ENCODE measurements around the gene HLA-DMA. TPM values are rescaled to one million over a fixed set of nuclear protein-coding genes. Genes with fewer than 3 reads are reported as not detected.

Gene HLA-DMA
- polyA plus RNA-seq, 3 donors, result 434 to 526 (median 515) TPM

DNA sequence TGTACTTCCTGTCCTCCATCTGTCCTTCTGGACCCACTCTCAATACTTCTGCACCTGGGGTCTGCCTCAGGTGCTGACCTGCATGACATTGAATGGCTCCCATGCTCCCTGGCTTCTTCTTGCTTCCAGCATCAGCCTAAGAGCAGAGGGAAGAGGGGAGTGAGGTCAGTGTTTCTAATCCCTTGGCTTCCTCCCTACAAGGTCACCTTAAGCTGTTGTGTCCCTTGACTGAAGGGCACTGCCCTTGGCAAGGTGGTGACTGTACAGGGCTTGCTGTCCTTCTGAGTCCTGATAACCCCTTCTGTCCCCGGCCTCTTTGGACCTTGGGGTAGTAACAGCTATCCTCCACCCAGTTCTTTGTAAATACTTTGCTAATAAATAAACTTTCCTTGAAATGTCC is 21.7 kb downstream of the HLA-DMA start:
- Mint-ChIP-seq H3K27me3 (ENCODE audit: low read depth in 3 of 3) (peaks cover 0 to 1% (median 0%) of the 10 kb centered on the region in 3 donors), H3K4me3 (no peak overlapping the region), H3K9me3 (peaks cover 0 to 1% (median 0%) of the 10 kb centered on the region in 7 donors), H3K4me1 (peaks cover 51% of the 10 kb centered on the region), H3K27ac (no peak overlapping the region), H3K36me3 (peaks cover 28 to 32% of the 10 kb centered on the region in 2 donors)
- Histone ChIP-seq H3K79me2 (ENCODE audit: insufficient read depth, low read length) (peaks cover 17% of the 10 kb centered on the region), H2AFZ (ENCODE audit: insufficient read depth, low read depth, low read length, poor library complexity, severe bottlenecking) (no peak overlapping the region), H3K27ac (ENCODE audit: low read depth in 1 of 2, low read length in 2 of 2) (no peak overlapping the region), H3K9me3 (replicated peaks in 1 of 2; ENCODE audit: control insufficient read depth in 1 of 2, insufficient read depth in 1 of 2, low read length in 2 of 2) (no peaks in the 10 kb centered on the region), H3K4me1 (ENCODE audit: control insufficient read depth in 1 of 2, insufficient read depth in 2 of 2, low read length in 2 of 2) (peaks cover 37 to 43% of the 10 kb centered on the region in 2 donors), H3K4me2 (replicated peaks; ENCODE audit: extremely low read depth, low read length, poor library complexity, severe bottlenecking) (no peak overlapping the region), H3K9ac (ENCODE audit: insufficient read depth, low read length, poor library complexity, severe bottlenecking) (no peak overlapping the region), H3K4me3 (replicated peaks in 1 of 3; ENCODE audit: low read depth in 2 of 3, low read length in 3 of 3) (no peak overlapping the region), H3K36me3 (replicated peaks in 1 of 2; ENCODE audit: control insufficient read depth in 1 of 2, insufficient read depth in 2 of 2, low read length in 2 of 2) (peaks cover 25% of the 10 kb centered on the region in 2 donors), H3K27me3 (ENCODE audit: control insufficient read depth in 2 of 2, insufficient read depth in 2 of 2, low read length in 2 of 2) (no peaks in the 10 kb centered on the region), H4K20me1 (ENCODE audit: insufficient read depth, low read length) (peaks cover 14% of the 10 kb centered on the region)
- TF ChIP-seq, protein P1, sequence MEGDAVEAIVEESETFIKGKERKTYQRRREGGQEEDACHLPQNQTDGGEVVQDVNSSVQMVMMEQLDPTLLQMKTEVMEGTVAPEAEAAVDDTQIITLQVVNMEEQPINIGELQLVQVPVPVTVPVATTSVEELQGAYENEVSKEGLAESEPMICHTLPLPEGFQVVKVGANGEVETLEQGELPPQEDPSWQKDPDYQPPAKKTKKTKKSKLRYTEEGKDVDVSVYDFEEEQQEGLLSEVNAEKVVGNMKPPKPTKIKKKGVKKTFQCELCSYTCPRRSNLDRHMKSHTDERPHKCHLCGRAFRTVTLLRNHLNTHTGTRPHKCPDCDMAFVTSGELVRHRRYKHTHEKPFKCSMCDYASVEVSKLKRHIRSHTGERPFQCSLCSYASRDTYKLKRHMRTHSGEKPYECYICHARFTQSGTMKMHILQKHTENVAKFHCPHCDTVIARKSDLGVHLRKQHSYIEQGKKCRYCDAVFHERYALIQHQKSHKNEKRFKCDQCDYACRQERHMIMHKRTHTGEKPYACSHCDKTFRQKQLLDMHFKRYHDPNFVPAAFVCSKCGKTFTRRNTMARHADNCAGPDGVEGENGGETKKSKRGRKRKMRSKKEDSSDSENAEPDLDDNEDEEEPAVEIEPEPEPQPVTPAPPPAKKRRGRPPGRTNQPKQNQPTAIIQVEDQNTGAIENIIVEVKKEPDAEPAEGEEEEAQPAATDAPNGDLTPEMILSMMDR (IDR thresholded peaks at IDR 0.05), result no peak
- intact Hi-C loops (cut with micrococcal nuclease), result loop anchor here (5.0 to 10.0 kb wide), 4 partner anchors 39 to 314 kb away; no protein-coding TSS in a partner anchor
- DNase-seq, result no peak
- WGBS (ENCODE audit: insufficient coverage), result no CpG with 5 or more reads among the region's 1 CpG

- no CpG with 5 or more reads among the region's 2 CpGs for WGBS (ENCODE audit: insufficient coverage)
- no peaks in the 10 kb centered on the region for H4K20me1 ChIP-seq (ENCODE audit: insufficient read depth, low read length)
- TF ChIP-seq, protein P1 (IDR thresholded peaks at IDR 0.05), result no peak
- no peak overlapping the region for H2AFZ ChIP-seq (ENCODE audit: insufficient read depth, low read depth, low read length, poor library complexity, severe bottlenecking)
- H3K27ac Mint-ChIP-seq, result peak overlapping the region in 1 of 7 donors; percentile 60
- peaks cover 0 to 1% (median 0%) of the 10 kb centered on the region in 3 donors for H3K27me3 Mint-ChIP-seq (ENCODE audit: low read depth in 3 of 3)
- H3K4me1 Mint-ChIP-seq, result peaks cover 30% of the 10 kb centered on the region
- H3K4me1 ChIP-seq (ENCODE audit: control insufficient read depth in 1 of 2, insufficient read depth in 2 of 2, low read length in 2 of 2), result peaks cover 7 to 22% of the 10 kb centered on the region in 2 donors
- no peak for DNase-seq
- no peaks in the 10 kb centered on the region for H3K36me3 Mint-ChIP-seq
- no peak overlapping the region for H3K27ac ChIP-seq (ENCODE audit: low read depth in 1 of 2, low read length in 2 of 2)
- intact Hi-C loops (cut with micrococcal nuclease), result no loop called here
- no peaks in the 10 kb centered on the region for H3K9me3 ChIP-seq (replicated peaks in 1 of 2; ENCODE audit: control insufficient read depth in 1 of 2, insufficient read depth in 1 of 2, low read length in 2 of 2)
- no peaks in the 10 kb centered on the region for H3K79me2 ChIP-seq (ENCODE audit: insufficient read depth, low read length)
- H3K9ac ChIP-seq (ENCODE audit: insufficient read depth, low read length, poor library complexity, severe bottlenecking), result no peak overlapping the region
- H3K4me3 Mint-ChIP-seq, result no peak overlapping the region
- no peaks in the 10 kb centered on the region for H3K27me3 ChIP-seq (ENCODE audit: control insufficient read depth in 2 of 2, insufficient read depth in 2 of 2, low read length in 2 of 2)
- no peak overlapping the region for H3K4me3 ChIP-seq (replicated peaks in 1 of 3; ENCODE audit: low read depth in 2 of 3, low read length in 3 of 3)
- H3K9me3 Mint-ChIP-seq, result no peaks in the 10 kb centered on the region
- H3K36me3 ChIP-seq (replicated peaks in 1 of 2; ENCODE audit: control insufficient read depth in 1 of 2, insufficient read depth in 2 of 2, low read length in 2 of 2), result no peaks in the 10 kb centered on the region
- H3K4me2 ChIP-seq (replicated peaks; ENCODE audit: extremely low read depth, low read length, poor library complexity, severe bottlenecking), result no peak overlapping the region
Observed at GRCh38 chr6:32922083-32922482, 30.8 kb downstream of the HLA-DMA start.

Measured in CD14-positive monocyte (primary cell).